Vagina (tissue), 2 donors: Measurements from ENCODE around the gene CD160. TPM values are rescaled to one million over a fixed set of nuclear protein-coding genes. Genes with fewer than 3 reads are reported as not detected.
"Not testable (repeated sequence)": the region's sequence is repeated elsewhere in the genome, so short reads cannot be mapped to it uniquely, and the experiment has no call there.

ENCODE experiments used
- DNase-seq, 2 donors: peaks; one replicate each; pipeline ENCODE4 v3.0.0-alpha.2; 2017; ENCODE audit errors: extremely low spot score in 2 of 2
- H3K27ac ChIP-seq: fragments of 200-600 bp; sonication (generic); one replicate; pipeline ENCODE4 v1.5.1; 2019
- H3K27me3 ChIP-seq: fragments of 200-600 bp; sonication (generic); one replicate; pipeline ENCODE4 v1.5.1; 2019
- H3K36me3 ChIP-seq, 2 donors: fragments of 200-600 bp; sonication (generic); one replicate each; pipeline ENCODE4 v1.5.1; 2017 to 2019
- H3K4me1 ChIP-seq: fragments of 200-600 bp; sonication (generic); one replicate; pipeline ENCODE4 v1.5.1; 2019
- H3K4me3 ChIP-seq, 2 donors: fragments of 200-600 bp; sonication (generic); 1 replicate in 1 of 2; 2 replicates in 1 of 2; pipeline ENCODE4 v1.5.1; 2016 to 2019
- H3K9me3 ChIP-seq: fragments of 200-600 bp; sonication (generic); one replicate; pipeline ENCODE4 v1.5.1; 2019
- POLR2A ChIP-seq, 2 donors: fragments of 450-650 bp; IDR thresholded peaks; one replicate each; pipeline ENCODE4 v1.6.1; 2017; ENCODE audit warnings: antibody characterized with exemption in 2 of 2, mild to moderate bottlenecking in 2 of 2, moderate library complexity in 2 of 2
- POLR2AphosphoS5 ChIP-seq, 2 donors: sonication (generic); formaldehyde crosslinking; IDR thresholded peaks; one replicate each; pipeline ENCODE4 v1.9.0; 2017; ENCODE audit warnings: antibody characterized with exemption in 2 of 2, mild to moderate bottlenecking in 2 of 2, low read depth in 1 of 2; ENCODE audit not compliant: insufficient read depth in 1 of 2
- intact Hi-C: fragments of 100-400 bp; cut with DNase I; formaldehyde crosslinking; loops from one replicate; pipeline ENCODE4 v1.15.1; 2023
- total RNA-seq: library from RNA; depleted of rRNA; stranded (reverse); fragments of >200 nt; gene quantifications from one replicate; pipeline ENCODE4 v1.2.3, GENCODE V29; 2016
- TF ChIP-seq, protein P1 (sequence below), 3 experiments: fragments of 450-650 bp in 2 of 3; fragments of 200-600 bp in 1 of 3; sonication (generic) in 1 of 3; IDR thresholded peaks; one replicate each; pipeline ENCODE4 v1.5.1; 2017 to 2019; ENCODE audit warnings: antibody characterized with exemption in 3 of 3, mild to moderate bottlenecking in 2 of 3, moderate library complexity in 2 of 3

CD160 gene
- total RNA-seq, 1 donor from 2014 or later = 0.49 TPM

DNA sequence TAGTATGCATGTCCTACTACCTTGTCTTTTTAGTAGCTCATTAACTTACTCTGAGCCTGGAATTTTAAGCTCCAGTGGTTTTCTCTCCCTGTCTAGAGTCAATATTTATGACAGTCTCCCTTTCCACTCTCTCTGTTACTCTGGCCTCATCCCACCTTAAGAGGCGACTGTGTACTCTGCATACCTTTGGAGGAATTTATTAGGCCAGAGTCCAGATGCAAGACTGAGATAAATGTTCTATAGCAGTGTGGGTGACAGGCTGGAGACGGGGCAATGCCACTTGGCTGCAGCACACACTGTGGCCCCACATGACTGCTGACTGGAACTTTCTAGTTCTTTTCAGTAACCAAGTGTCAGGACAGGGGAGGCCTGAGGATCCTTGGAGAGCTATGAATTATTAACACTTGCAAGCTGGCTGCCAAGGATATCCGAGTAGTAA lies 8.1 kb upstream of the CD160 start:
- no peaks in the 10 kb centered on the region for H3K4me1 ChIP-seq
- H3K36me3 ChIP-seq = no peaks in the 10 kb centered on the region
- no peaks in the 10 kb centered on the region for H3K27me3 ChIP-seq
- H3K27ac ChIP-seq = no peak overlapping the region
- no peak for DNase-seq
- H3K9me3 ChIP-seq = no peaks in the 10 kb centered on the region
- intact Hi-C loops = no loop called here
- TF ChIP-seq POLR2A (IDR thresholded peaks at IDR 0.05) (no peak), POLR2AphosphoS5 (IDR thresholded peaks at IDR 0.05; ENCODE audit: insufficient read depth in 1 of 2, low read depth in 1 of 2) (no peak)
- TF ChIP-seq, protein P1, sequence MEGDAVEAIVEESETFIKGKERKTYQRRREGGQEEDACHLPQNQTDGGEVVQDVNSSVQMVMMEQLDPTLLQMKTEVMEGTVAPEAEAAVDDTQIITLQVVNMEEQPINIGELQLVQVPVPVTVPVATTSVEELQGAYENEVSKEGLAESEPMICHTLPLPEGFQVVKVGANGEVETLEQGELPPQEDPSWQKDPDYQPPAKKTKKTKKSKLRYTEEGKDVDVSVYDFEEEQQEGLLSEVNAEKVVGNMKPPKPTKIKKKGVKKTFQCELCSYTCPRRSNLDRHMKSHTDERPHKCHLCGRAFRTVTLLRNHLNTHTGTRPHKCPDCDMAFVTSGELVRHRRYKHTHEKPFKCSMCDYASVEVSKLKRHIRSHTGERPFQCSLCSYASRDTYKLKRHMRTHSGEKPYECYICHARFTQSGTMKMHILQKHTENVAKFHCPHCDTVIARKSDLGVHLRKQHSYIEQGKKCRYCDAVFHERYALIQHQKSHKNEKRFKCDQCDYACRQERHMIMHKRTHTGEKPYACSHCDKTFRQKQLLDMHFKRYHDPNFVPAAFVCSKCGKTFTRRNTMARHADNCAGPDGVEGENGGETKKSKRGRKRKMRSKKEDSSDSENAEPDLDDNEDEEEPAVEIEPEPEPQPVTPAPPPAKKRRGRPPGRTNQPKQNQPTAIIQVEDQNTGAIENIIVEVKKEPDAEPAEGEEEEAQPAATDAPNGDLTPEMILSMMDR (IDR thresholded peaks at IDR 0.05) = no peak
- H3K4me3 ChIP-seq = no peak overlapping the region

- TF ChIP-seq, protein P1 (IDR thresholded peaks at IDR 0.05) = no peak
- TF ChIP-seq POLR2A (IDR thresholded peaks at IDR 0.05) = no peak
- no peak for TF ChIP-seq POLR2AphosphoS5 (IDR thresholded peaks at IDR 0.05; ENCODE audit: insufficient read depth in 1 of 2, low read depth in 1 of 2)
- DNase-seq = no peak
- no peak overlapping the region for H3K27ac ChIP-seq
Observed at GRCh38 chr1:145714524-145715111, 4.7 kb upstream of the CD160 start.

GRCh38 chr1:145716641-145717345 lies 2.5 kb upstream of the CD160 start:
- no peak overlapping the region for H3K27ac ChIP-seq
- H3K9me3 ChIP-seq = no peaks in the 10 kb centered on the region
- TF ChIP-seq, protein P1 (IDR thresholded peaks at IDR 0.05) = no peak
- TF ChIP-seq POLR2A (IDR thresholded peaks at IDR 0.05) (no peak), POLR2AphosphoS5 (IDR thresholded peaks at IDR 0.05; ENCODE audit: insufficient read depth in 1 of 2, low read depth in 1 of 2) (no peak)
- no peaks in the 10 kb centered on the region for H3K36me3 ChIP-seq
- H3K4me1 ChIP-seq = peaks cover 10% of the 10 kb centered on the region
- H3K27me3 ChIP-seq = no peaks in the 10 kb centered on the region
- no peak overlapping the region for H3K4me3 ChIP-seq
- DNase-seq = no peak
- intact Hi-C loops = no loop called here

More at GRCh38 chr1:145714524-145715111, 4.7 kb upstream of the CD160 start:
- Histone ChIP-seq H3K4me1 (no peaks in the 10 kb centered on the region), H3K27me3 (no peaks in the 10 kb centered on the region), H3K4me3 (no peak overlapping the region), H3K9me3 (no peaks in the 10 kb centered on the region), H3K36me3 (no peaks in the 10 kb centered on the region)
- intact Hi-C loops = no loop called here

GRCh38 chr1:145717833-145718232 lies 1.5 kb upstream of the CD160 start:
- TF ChIP-seq, protein P1 (IDR thresholded peaks at IDR 0.05) = no peak
- TF ChIP-seq POLR2A (IDR thresholded peaks at IDR 0.05) (no peak), POLR2AphosphoS5 (IDR thresholded peaks at IDR 0.05; ENCODE audit: insufficient read depth in 1 of 2, low read depth in 1 of 2) (no peak)
- H3K36me3 ChIP-seq = no peaks in the 10 kb centered on the region
- no peak for DNase-seq

GRCh38 chr1:145718465-145718864 lies 834 bp upstream of the CD160 start:
- H3K9me3 ChIP-seq, H3K36me3 ChIP-seq, H3K27me3 ChIP-seq, H3K4me1 ChIP-seq, DNase-seq, H3K27ac ChIP-seq, intact Hi-C loops, H3K4me3 ChIP-seq: not testable (repeated sequence)

More at GRCh38 chr1:145717833-145718232, 1.5 kb upstream of the CD160 start:
- Histone ChIP-seq H3K27ac (no peak overlapping the region), H3K4me3 (no peak overlapping the region), H3K4me1 (peaks cover 10% of the 10 kb centered on the region), H3K27me3 (no peaks in the 10 kb centered on the region), H3K9me3 (no peaks in the 10 kb centered on the region)
- intact Hi-C loops = no loop called here
